Common myeloid progenitor, CD34-positive (primary cell): ENCODE results near the gene EIF2S3B.

Source experiments
- CTCF ChIA-PET: fragments of 350-600 bp; sonication (Branson Sonifier 250); formaldehyde crosslinking; loops from one replicate; lab custom pipeline; 2021; ENCODE audit warnings: antibody characterized with exemption; lab: Charles Lee
- POLR2A ChIA-PET: fragments of 350-600 bp; sonication (Branson Sonifier 250); formaldehyde crosslinking; loops from one replicate; lab custom pipeline; 2021; ENCODE audit warnings: antibody characterized with exemption; lab: Charles Lee
- DNase-seq, 3 donors: peaks; one replicate each; pipeline versions ENCODE4 v3.0.0 to v3.0.0-alpha.2; 2013
- H3K27ac ChIP-seq, 2 experiments: 1 replicate in 1 of 2; 2 replicates in 1 of 2; pipeline ENCODE4 v1.7.0; 2013; ENCODE audit warnings: inconsistent platforms in 2 of 2, low read length in 2 of 2, mild to moderate bottlenecking in 2 of 2, low read depth in 1 of 2, moderate library complexity in 1 of 2; ENCODE audit not compliant: severe bottlenecking in 2 of 2, insufficient read depth in 1 of 2, poor library complexity in 1 of 2
- H3K27me3 ChIP-seq, 5 experiments: replicated peaks in 2 of 5; 1 replicate in 3 of 5; 2 replicates in 2 of 5; pipeline versions ENCODE4 v1.6.1 to v1.7.0; 2013; ENCODE audit warnings: low read length in 4 of 5, mild to moderate bottlenecking in 2 of 5, moderate library complexity in 2 of 5, inconsistent platforms in 1 of 5; ENCODE audit not compliant: insufficient read depth in 5 of 5, control insufficient read depth in 4 of 5
- H3K36me3 ChIP-seq, 4 experiments: 1 replicate in 2 of 4; 2 replicates in 2 of 4; pipeline versions ENCODE4 v1.6.1 to v1.7.0; 2013; ENCODE audit warnings: low read length in 3 of 4, control low read depth in 1 of 4, mild to moderate bottlenecking in 1 of 4; ENCODE audit not compliant: control insufficient read depth in 4 of 4, insufficient read depth in 4 of 4
- H3K4me1 ChIP-seq, 4 experiments: 1 replicate in 3 of 4; 2 replicates in 1 of 4; pipeline versions ENCODE4 v1.6.1 to v1.7.1; 2013; ENCODE audit warnings: low read length in 3 of 4, mild to moderate bottlenecking in 3 of 4, control low read depth in 1 of 4, inconsistent platforms in 1 of 4, moderate library complexity in 1 of 4; ENCODE audit not compliant: control insufficient read depth in 4 of 4, insufficient read depth in 4 of 4; ENCODE audit errors: control extremely low read depth in 1 of 4
- H3K4me3 ChIP-seq, 7 experiments: 1 replicate in 4 of 7; 2 replicates in 3 of 7; pipeline versions ENCODE4 v1.5.1 to v1.7.0; 2013; ENCODE audit warnings: mild to moderate bottlenecking in 7 of 7, low read length in 6 of 7, moderate library complexity in 6 of 7, inconsistent platforms in 2 of 7, low read depth in 2 of 7, control low read depth in 1 of 7; ENCODE audit not compliant: insufficient read depth in 4 of 7, control insufficient read depth in 1 of 7; ENCODE audit errors: extremely low read depth in 1 of 7
- H3K9me3 ChIP-seq, 5 experiments: 1 replicate in 4 of 5; 2 replicates in 1 of 5; pipeline versions ENCODE4 v1.6.1 to v1.7.1; 2013; ENCODE audit warnings: low read length in 4 of 5, mild to moderate bottlenecking in 2 of 5, inconsistent platforms in 1 of 5, low read depth in 1 of 5, moderate library complexity in 1 of 5; ENCODE audit not compliant: control insufficient read depth in 4 of 5, insufficient read depth in 2 of 5; ENCODE audit errors: control extremely low read depth in 1 of 5
- WGBS: methylation state at CpG from one replicate; pipeline ENCODE4 v1.1.5; 2013; ENCODE audit not compliant: insufficient coverage; 5-methylcytosine and 5-hydroxymethylcytosine counted together

Gene EIF2S3B

GRCh38 chr12:10551375-10551774 is 45.7 kb downstream of the EIF2S3B start:
- no peak overlapping the region for H3K4me3 ChIP-seq
- H3K36me3 ChIP-seq, result no peaks in the 10 kb centered on the region
- ChIA-PET CTCF (no interaction called here), POLR2A (no interaction called here)
- no peak for DNase-seq
- H3K4me1 ChIP-seq, result peaks cover 0 to 7% (median 6%) of the 10 kb centered on the region in 4 experiments
- WGBS, result 99% methylated on average over 15 of the region's 25 CpGs
- H3K27ac ChIP-seq, result no peak overlapping the region
- no peaks in the 10 kb centered on the region for H3K27me3 ChIP-seq
- peaks cover 0 to 13% (median 0%) of the 10 kb centered on the region in 5 experiments for H3K9me3 ChIP-seq

DNA sequence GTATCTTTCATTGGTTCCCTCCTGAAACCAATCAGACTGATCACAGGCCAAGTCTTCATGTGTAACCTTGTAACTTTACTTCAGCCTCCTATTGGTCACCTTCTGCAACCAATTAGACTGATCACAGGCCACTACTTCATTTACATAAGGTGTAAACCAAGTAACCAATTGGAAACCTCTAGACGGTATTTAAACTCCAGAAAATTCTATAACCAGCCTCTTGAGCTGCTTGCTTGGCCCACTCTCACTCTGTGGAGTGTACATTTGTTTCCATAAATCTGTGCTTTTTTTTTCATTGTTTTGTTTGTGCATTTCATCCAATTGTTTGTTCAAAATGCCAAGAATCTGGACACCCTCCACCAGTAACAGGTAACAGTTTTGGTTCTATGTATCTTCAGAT is 47.5 kb downstream of the EIF2S3B start:
- Histone ChIP-seq H3K4me1 (peaks cover 7 to 10% (median 8%) of the 10 kb centered on the region in 4 experiments), H3K9me3 (peaks cover 0 to 15% (median 0%) of the 10 kb centered on the region in 5 experiments), H3K4me3 (no peak overlapping the region), H3K27me3 (no peaks in the 10 kb centered on the region), H3K36me3 (no peaks in the 10 kb centered on the region), H3K27ac (no peak overlapping the region)
- POLR2A ChIA-PET, result no interaction called here
- WGBS, result no CpG with 5 or more reads among the region's 1 CpG
- DNase-seq, result no peak
- CTCF ChIA-PET, result interaction anchor here (1.6 kb wide), 1 partner anchor 188 kb away, joined by 3 read pairs; no protein-coding TSS in a partner anchor

GRCh38 chr12:10554228-10554755 is 48.6 kb downstream of the EIF2S3B start:
- peak in 1 of 3 donors; percentile 8 for DNase-seq
- ChIA-PET CTCF (interaction anchor here (0.9 to 1.6 kb wide), 2 partner anchors 189 to 319 kb away, joined by 3 read pairs; no protein-coding TSS in a partner anchor), POLR2A (no interaction called here)
- H3K4me1 ChIP-seq, result peaks cover 12 to 21% (median 14%) of the 10 kb centered on the region in 4 experiments
- peaks cover 0 to 15% (median 0%) of the 10 kb centered on the region in 5 experiments for H3K9me3 ChIP-seq
- no peaks in the 10 kb centered on the region for H3K36me3 ChIP-seq
- H3K27ac ChIP-seq, result no peak overlapping the region
- WGBS, result 82% methylated on average over 3 of the region's 6 CpGs
- no peaks in the 10 kb centered on the region for H3K27me3 ChIP-seq
- peak overlapping the region in 1 of 7 experiments; percentile 10 for H3K4me3 ChIP-seq

- no peaks in the 10 kb centered on the region for H3K27me3 ChIP-seq
- ChIA-PET POLR2A (no interaction called here), CTCF (interaction anchor here (0.9 to 1.6 kb wide), 2 partner anchors 190 to 320 kb away, joined by 3 read pairs; no protein-coding TSS in a partner anchor)
- H3K4me3 ChIP-seq, result peak overlapping the region in 1 of 7 experiments; percentile 10
- no peaks in the 10 kb centered on the region for H3K36me3 ChIP-seq
- peaks cover 0 to 15% (median 0%) of the 10 kb centered on the region in 5 experiments for H3K9me3 ChIP-seq
- peaks cover 14 to 27% (median 18%) of the 10 kb centered on the region in 4 experiments for H3K4me1 ChIP-seq
- no peak overlapping the region for H3K27ac ChIP-seq
- peak in 2 of 3 donors; percentile 61 to 65 for DNase-seq
- WGBS, result 100% methylated on average over 3 of the region's 7 CpGs
Measured at GRCh38 chr12:10554756-10555481, 49.2 kb downstream of the EIF2S3B start.

DNA sequence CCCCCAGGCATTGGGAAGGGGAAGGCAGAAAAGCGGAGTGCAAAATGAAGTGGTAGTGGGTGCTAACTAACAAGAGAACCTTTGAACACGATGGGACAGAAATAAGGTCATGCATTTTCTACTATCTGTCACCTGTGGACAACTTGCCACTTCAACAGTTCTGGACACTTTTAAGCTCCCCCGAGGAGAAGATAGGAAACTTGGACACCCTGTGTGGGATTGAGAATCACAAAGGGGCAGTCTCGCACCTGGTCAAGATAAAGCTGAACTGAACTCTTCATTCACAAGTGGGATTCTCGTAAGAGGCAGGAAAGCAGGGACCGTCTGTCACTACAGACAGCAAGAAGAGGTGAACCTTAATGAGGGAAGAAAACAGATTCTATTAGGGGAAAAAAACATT is 51.6 kb downstream of the EIF2S3B start:
- Histone ChIP-seq H3K4me3 (no peak overlapping the region), H3K36me3 (no peaks in the 10 kb centered on the region), H3K9me3 (peaks cover 0 to 10% (median 0%) of the 10 kb centered on the region in 5 experiments), H3K27me3 (no peaks in the 10 kb centered on the region), H3K4me1 (peaks cover 17 to 35% (median 25%) of the 10 kb centered on the region in 4 experiments), H3K27ac (no peak overlapping the region)
- DNase-seq, result no peak
- 90% methylated on average over 4 of the region's 6 CpGs for WGBS
- CTCF ChIA-PET, result interaction anchor here (0.9 to 1.4 kb wide), 2 partner anchors 20 to 323 kb away, joined by 3 to 4 read pairs; no protein-coding TSS in a partner anchor
- POLR2A ChIA-PET, result no interaction called here

DNA sequence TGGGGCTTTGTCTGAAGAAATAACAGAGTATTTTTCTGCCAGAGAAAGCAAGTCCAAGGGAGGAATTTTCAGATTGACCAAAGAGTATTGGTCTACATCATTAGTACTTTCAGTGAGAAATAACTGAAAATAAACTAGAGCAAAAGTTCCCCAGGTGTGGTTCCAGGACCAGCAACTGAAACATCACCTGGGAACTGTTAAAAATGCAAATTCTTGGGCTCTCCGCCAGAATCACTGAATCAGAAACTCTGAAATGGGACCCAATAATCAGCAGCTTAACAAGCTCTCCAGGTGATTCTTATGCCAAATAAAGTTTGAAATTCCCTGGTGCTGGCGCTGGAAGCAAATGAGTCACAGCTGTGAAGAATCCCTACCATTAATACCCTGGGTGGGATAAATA is 52.1 kb downstream of the EIF2S3B start:
- CTCF ChIA-PET, result interaction anchor here (0.9 to 1.9 kb wide), 3 partner anchors 20 to 323 kb away, joined by 3 to 4 read pairs (median 4); no protein-coding TSS in a partner anchor
- POLR2A ChIA-PET, result no interaction called here
- peaks cover 17 to 35% (median 25%) of the 10 kb centered on the region in 4 experiments for H3K4me1 ChIP-seq

More for the DNA sequence above, 52.1 kb downstream of the EIF2S3B start:
- WGBS, result 88% methylated on average over 1 of the region's 2 CpGs
- no peak overlapping the region for H3K27ac ChIP-seq
- no peaks in the 10 kb centered on the region for H3K27me3 ChIP-seq
- no peaks in the 10 kb centered on the region for H3K36me3 ChIP-seq
- H3K4me3 ChIP-seq, result no peak overlapping the region
- DNase-seq, result no peak
- H3K9me3 ChIP-seq, result peaks cover 0 to 9% (median 0%) of the 10 kb centered on the region in 5 experiments
